ENCODE measurements around the gene ADCY9. TPM values are rescaled to one million over a fixed set of nuclear protein-coding genes. Genes with fewer than 3 reads are reported as not detected.
"Not testable (repeated sequence)": the region's sequence is repeated elsewhere in the genome, so short reads cannot be mapped to it uniquely, and the experiment has no call there.

The ADCY9 gene
- total and polyA plus RNA-seq, 4 donors = 12.7 to 37.6 (median 17.6) TPM

DNA sequence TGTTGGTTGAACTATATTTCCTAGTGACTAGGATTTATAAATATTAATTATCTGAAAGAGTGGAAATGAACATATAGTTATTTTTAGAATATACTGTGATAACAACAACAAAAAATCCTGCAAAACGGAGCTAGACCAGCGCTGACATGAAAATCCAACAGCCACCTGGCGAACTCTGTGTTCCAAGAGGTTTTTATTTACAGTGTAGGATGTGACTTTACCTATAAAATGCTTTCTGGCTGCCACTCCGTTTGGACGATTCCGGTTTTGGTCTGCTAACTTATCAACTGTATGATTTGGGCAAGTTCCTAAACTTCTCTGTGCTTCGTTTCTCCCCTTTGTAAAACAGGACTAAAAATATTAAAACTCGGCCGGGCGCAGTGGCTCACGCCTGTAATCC lies 73.7 kb downstream of the ADCY9 start:
- TF ChIP-seq, protein P1, sequence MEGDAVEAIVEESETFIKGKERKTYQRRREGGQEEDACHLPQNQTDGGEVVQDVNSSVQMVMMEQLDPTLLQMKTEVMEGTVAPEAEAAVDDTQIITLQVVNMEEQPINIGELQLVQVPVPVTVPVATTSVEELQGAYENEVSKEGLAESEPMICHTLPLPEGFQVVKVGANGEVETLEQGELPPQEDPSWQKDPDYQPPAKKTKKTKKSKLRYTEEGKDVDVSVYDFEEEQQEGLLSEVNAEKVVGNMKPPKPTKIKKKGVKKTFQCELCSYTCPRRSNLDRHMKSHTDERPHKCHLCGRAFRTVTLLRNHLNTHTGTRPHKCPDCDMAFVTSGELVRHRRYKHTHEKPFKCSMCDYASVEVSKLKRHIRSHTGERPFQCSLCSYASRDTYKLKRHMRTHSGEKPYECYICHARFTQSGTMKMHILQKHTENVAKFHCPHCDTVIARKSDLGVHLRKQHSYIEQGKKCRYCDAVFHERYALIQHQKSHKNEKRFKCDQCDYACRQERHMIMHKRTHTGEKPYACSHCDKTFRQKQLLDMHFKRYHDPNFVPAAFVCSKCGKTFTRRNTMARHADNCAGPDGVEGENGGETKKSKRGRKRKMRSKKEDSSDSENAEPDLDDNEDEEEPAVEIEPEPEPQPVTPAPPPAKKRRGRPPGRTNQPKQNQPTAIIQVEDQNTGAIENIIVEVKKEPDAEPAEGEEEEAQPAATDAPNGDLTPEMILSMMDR (IDR thresholded peaks at IDR 0.05; ENCODE audit: control extremely low read depth, extremely low read depth) = no peak
- no peak overlapping the region for H3K4me3 ChIP-seq
- H3K36me3 ChIP-seq (ENCODE audit: control insufficient read depth in 4 of 4, insufficient read depth in 4 of 4, low read length in 4 of 4) = peaks cover 0 to 4% (median 0%) of the 10 kb centered on the region in 4 donors
- no peak overlapping the region for H3K9ac ChIP-seq (ENCODE audit: insufficient read depth in 1 of 2, low read length in 2 of 2)
- peaks cover 2 to 12% (median 6%) of the 10 kb centered on the region in 5 donors for H3K4me1 ChIP-seq (ENCODE audit: control insufficient read depth in 5 of 5, insufficient read depth in 5 of 5, low read length in 5 of 5)
- no peak overlapping the region for H3K27ac ChIP-seq (ENCODE audit: low read depth in 1 of 2, low read length in 1 of 2)
- DNase-seq = no peak
- WGBS, 2 donors = 92 to 94% methylated on average over 11 of the region's 11 CpGs
- no peak for ATAC-seq (ENCODE audit: insufficient read depth, low FRiP score)
- H3K27me3 ChIP-seq (ENCODE audit: control insufficient read depth in 3 of 3, insufficient read depth in 3 of 3, low read length in 2 of 3) = no peaks in the 10 kb centered on the region
- H3K9me3 ChIP-seq (ENCODE audit: control insufficient read depth in 4 of 4, insufficient read depth in 3 of 4, low read length in 3 of 4) = no peaks in the 10 kb centered on the region

DNA sequence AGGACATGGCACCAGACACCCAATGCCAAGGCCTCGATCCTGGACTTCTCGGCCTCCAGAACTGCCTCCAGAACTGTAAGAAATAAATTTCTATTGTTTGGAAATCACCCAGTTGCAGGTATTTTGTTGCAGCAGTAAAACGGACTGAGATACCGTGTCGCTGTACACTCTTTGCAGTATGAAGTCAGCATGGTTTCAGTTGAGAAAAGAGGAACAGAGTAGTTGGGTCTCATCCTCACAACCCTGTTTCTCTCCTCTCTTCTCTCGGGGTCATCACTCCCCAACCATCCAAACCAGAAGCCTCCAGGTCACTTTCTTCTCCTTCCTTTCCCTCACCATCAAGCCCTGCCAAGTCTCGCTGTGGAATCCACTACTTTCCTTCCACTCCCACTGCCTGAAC lies 77.8 kb downstream of the ADCY9 start:
- Histone ChIP-seq H3K4me1 (ENCODE audit: control insufficient read depth in 5 of 5, insufficient read depth in 5 of 5, low read length in 5 of 5) (peaks cover 0 to 5% (median 0%) of the 10 kb centered on the region in 5 donors), H3K9me3 (ENCODE audit: control insufficient read depth in 4 of 4, insufficient read depth in 3 of 4, low read length in 3 of 4) (no peaks in the 10 kb centered on the region), H3K4me3 (no peak overlapping the region), H3K36me3 (ENCODE audit: control insufficient read depth in 4 of 4, insufficient read depth in 4 of 4, low read length in 4 of 4) (peaks cover 0 to 2% (median 0%) of the 10 kb centered on the region in 4 donors), H3K27me3 (ENCODE audit: control insufficient read depth in 3 of 3, insufficient read depth in 3 of 3, low read length in 2 of 3) (no peaks in the 10 kb centered on the region), H3K27ac (ENCODE audit: low read depth in 1 of 2, low read length in 1 of 2) (no peak overlapping the region), H3K9ac (ENCODE audit: insufficient read depth in 1 of 2, low read length in 2 of 2) (no peak overlapping the region)
- TF ChIP-seq, protein P1 (IDR thresholded peaks at IDR 0.05; ENCODE audit: control extremely low read depth, extremely low read depth) = no peak
- 76 to 87% methylated on average over 7 of the region's 7 CpGs for WGBS, 2 donors
- ATAC-seq (ENCODE audit: insufficient read depth, low FRiP score) (no peak), DNase-seq (no peak)

DNA sequence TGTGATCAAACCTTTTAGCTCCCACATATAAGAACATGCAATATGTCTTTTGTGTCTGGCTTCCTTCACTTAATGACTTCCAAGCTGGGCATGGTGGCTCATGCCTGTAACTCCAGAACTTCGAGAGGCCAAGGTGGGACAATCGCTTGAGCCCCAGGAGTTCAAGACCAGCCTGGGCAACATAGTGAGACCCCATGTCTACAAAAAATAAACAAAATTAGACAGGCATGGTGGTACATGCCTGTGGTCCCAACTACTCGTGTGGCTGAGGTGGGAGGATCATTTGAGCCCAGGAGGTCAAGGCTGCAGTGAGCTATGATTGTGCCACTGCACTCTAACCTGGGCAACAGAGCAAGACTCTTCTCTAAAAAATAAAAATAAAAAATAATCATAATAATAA lies 79.3 kb downstream of the ADCY9 start:
- not testable (repeated sequence) for DNase-seq; H3K9ac ChIP-seq (ENCODE audit: insufficient read depth in 1 of 2, low read length in 2 of 2); H3K4me3 ChIP-seq; ATAC-seq (ENCODE audit: insufficient read depth, low FRiP score); H3K27me3 ChIP-seq (ENCODE audit: control insufficient read depth in 3 of 3, insufficient read depth in 3 of 3, low read length in 2 of 3); H3K9me3 ChIP-seq (ENCODE audit: control insufficient read depth in 4 of 4, insufficient read depth in 3 of 4, low read length in 3 of 4); H3K36me3 ChIP-seq (ENCODE audit: control insufficient read depth in 4 of 4, insufficient read depth in 4 of 4, low read length in 4 of 4); H3K4me1 ChIP-seq (ENCODE audit: control insufficient read depth in 5 of 5, insufficient read depth in 5 of 5, low read length in 5 of 5); H3K27ac ChIP-seq (ENCODE audit: low read depth in 1 of 2, low read length in 1 of 2)
- 93 to 95% methylated on average over 3 of the region's 3 CpGs for WGBS, 2 donors

DNA sequence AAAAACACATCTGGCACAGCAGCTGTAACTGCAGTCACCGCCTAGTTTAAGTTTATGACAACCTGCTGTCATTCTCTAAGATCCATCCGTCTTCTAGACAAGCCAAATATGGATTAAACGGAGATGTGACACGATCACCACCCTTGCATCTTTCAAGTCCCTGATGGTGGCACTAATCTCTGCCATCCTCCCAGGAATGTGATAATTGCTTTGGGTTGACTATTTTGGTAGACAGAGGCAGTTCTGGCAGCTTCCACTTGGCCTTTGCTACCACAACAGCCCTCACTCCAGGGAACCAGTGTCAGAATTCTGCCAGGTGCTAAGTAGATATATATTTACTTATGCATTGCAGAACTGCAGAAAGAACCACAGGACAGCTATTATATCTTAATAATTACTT lies 81.3 kb downstream of the ADCY9 start:
- H3K4me1 ChIP-seq (ENCODE audit: control insufficient read depth in 5 of 5, insufficient read depth in 5 of 5, low read length in 5 of 5) = peaks cover 0 to 6% (median 0%) of the 10 kb centered on the region in 5 donors
- peaks cover 0 to 2% (median 0%) of the 10 kb centered on the region in 4 donors for H3K36me3 ChIP-seq (ENCODE audit: control insufficient read depth in 4 of 4, insufficient read depth in 4 of 4, low read length in 4 of 4)
- no peak overlapping the region for H3K4me3 ChIP-seq
- no peak overlapping the region for H3K9ac ChIP-seq (ENCODE audit: insufficient read depth in 1 of 2, low read length in 2 of 2)
- no peak overlapping the region for H3K27ac ChIP-seq (ENCODE audit: low read depth in 1 of 2, low read length in 1 of 2)
- ATAC-seq (ENCODE audit: insufficient read depth, low FRiP score) (no peak), DNase-seq (no peak)
- TF ChIP-seq, protein P1 (IDR thresholded peaks at IDR 0.05; ENCODE audit: control extremely low read depth, extremely low read depth) = no peak
- no peaks in the 10 kb centered on the region for H3K9me3 ChIP-seq (ENCODE audit: control insufficient read depth in 4 of 4, insufficient read depth in 3 of 4, low read length in 3 of 4)
- no peaks in the 10 kb centered on the region for H3K27me3 ChIP-seq (ENCODE audit: control insufficient read depth in 3 of 3, insufficient read depth in 3 of 3, low read length in 2 of 3)
- 95 to 96% methylated on average over 4 of the region's 4 CpGs for WGBS, 2 donors
